Measurements from ENCODE around the gene EXOC6B.

EXOC6B gene

DNA sequence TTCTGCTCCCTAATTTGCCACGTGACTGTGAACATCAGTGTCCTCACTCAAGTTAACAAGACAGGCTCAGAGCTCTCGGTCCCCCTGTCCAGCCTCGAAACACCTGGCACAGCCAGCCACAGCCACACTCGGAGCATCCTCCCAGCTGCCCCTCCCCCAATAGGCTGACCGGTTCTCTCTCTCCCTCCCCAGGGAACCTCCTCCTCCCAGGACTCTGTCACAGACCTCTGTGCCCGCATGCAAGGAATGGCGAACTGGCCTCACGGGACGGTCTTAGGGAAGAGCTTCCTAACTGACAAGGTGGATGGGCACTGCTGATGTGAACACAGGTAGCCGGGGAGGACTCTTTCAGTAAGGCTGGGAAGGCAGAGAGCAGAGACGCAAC, 697.0 kb downstream of the EXOC6B start:
- no peak for DNase-seq

- no peak for DNase-seq
Observed at GRCh38 chr2:72128059-72128842, 697.6 kb downstream of the EXOC6B start.

DNA sequence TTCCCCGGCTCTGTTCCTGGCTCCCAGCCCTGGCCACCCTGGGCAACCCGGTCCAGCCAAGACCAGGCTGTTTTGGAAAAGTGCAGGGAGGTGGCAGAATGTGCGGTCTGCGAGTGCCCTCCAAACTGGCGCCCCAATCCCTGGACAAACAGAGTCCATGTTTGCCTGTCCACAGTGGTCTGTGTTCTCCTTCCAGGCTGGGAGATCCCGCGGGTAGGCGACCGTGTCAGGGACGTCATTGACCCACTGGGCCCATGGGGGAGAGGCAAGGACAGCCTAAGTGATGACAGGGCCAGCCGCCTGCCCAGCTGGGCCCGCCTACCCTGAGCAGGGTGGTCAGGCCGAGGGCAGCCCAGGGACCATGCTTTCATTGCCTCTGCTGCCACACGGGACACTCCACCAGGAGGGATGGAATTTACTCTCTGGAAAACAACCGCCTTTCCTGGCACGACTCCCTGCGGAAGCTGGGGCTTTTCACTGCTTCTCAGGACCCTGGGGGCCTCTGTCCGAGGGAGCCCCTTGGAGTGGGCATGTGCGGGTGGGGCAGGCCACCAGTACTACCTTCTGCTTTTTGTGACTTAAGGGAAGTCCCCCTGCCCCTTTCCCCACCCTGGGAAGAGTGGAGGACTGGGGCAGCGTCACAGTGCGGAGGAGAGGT, 698.3 kb downstream of the EXOC6B start:
- no peak for DNase-seq

DNA sequence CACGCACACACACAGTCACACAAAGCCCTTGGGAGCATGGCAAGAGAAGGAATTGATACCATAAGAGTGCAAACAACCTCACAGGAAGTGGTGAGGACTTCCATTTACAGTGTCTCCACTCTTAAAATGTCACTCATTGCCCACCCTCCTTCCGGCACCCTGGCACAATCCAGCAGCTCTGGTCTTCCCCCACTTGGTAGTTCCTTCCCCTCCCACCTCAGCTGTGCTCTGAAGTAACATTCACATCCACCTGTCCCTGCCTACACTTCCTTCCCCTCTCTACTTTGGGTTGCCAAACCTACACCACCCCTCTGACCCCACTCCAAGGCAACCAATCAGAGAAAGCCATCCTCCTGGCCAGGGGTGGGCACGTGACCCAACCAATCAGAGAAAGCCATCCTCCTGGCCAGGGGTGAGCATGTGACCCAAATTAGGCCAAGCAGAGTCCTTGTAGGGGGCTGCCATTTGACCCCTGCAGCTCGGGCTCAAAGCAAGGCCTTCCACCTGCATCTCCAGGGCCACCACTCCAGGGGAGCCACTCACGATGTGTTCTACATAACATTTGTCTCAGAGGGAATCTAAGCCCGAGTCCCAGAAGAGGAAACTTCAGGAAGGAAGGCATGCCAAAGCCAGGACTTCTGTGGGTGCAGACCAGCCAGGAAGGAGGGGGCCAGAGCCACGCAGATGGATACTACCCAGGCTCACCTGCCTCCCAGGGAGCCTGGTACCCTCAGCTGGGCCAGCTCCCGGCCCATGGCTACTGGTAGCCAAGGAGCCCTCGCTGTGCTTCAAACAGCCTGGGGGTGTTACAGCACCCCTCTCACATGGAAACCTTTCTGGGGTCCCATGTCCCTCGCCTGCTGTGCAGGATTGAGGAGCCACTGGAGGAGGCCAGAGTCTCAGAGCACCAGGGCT, 699.4 kb downstream of the EXOC6B start:
- no peak for DNase-seq

All from NCI-H1048 (cell line).